ENCODE measurements around the gene TTF1.

DNA sequence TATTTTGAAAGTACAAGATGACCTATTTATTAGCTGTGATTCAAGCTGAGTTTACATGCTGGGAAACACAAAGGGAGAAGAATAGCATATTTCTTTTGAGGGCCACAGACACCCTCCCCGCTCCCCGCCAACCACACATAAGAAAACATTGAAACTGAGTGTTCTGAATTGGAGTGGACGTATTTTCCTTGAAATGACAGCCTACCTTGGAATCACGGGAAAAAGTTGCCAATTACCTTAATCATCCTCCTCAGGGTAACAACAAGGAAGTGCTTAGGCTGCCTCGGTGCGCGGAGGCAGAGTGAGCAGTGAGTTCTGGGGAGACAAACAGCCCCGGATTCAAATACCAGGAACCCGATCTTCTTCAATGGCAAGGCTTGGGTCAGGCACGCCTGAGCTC lies 34.8 kb upstream of the TTF1 start:
- TF ChIP-seq, protein P1, sequence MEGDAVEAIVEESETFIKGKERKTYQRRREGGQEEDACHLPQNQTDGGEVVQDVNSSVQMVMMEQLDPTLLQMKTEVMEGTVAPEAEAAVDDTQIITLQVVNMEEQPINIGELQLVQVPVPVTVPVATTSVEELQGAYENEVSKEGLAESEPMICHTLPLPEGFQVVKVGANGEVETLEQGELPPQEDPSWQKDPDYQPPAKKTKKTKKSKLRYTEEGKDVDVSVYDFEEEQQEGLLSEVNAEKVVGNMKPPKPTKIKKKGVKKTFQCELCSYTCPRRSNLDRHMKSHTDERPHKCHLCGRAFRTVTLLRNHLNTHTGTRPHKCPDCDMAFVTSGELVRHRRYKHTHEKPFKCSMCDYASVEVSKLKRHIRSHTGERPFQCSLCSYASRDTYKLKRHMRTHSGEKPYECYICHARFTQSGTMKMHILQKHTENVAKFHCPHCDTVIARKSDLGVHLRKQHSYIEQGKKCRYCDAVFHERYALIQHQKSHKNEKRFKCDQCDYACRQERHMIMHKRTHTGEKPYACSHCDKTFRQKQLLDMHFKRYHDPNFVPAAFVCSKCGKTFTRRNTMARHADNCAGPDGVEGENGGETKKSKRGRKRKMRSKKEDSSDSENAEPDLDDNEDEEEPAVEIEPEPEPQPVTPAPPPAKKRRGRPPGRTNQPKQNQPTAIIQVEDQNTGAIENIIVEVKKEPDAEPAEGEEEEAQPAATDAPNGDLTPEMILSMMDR (IDR thresholded peaks at IDR 0.05) = no peak
- no peak for TF ChIP-seq POLR2A (IDR thresholded peaks at IDR 0.05)
